GM21528 (cell line): ENCODE results near the gene GLIS2.

Source experiments
- ATAC-seq: cut with Tn5 transposase; IDR thresholded peaks from one replicate; pipeline ENCODE4 v1.9.1; 2021; ENCODE audit warnings: mild to moderate bottlenecking, moderate library complexity; ENCODE audit not compliant: unreplicated experiment, low FRiP score

The GLIS2 gene

GRCh38 chr16:4350365-4350786 is 34.5 kb downstream of the GLIS2 start:
- ATAC-seq = peak; percentile 6

GRCh38 chr16:4350787-4351659 is 35.2 kb downstream of the GLIS2 start, which contains the start of gene PAM16:
TSS of gene PAM16 (minus strand) at chr16:4351321. CDS start at chr16:4351234, 87 bp downstream.
- peak; percentile 77 for ATAC-seq

GRCh38 chr16:4351880-4352279 is 36.0 kb downstream of the GLIS2 start:
- ATAC-seq = no peak

- no peak for ATAC-seq
Measured at GRCh38 chr16:4352843-4353242, 37.0 kb downstream of the GLIS2 start.

- no peak for ATAC-seq
Measured at GRCh38 chr16:4353675-4354074, 37.8 kb downstream of the GLIS2 start.

- ATAC-seq = no peak
Measured at GRCh38 chr16:4354512-4355409, 38.9 kb downstream of the GLIS2 start.

GRCh38 chr16:4356820-4357219 is 41.0 kb downstream of the GLIS2 start:
- ATAC-seq = no peak

- ATAC-seq = no peak
Measured at GRCh38 chr16:4358236-4358635, 42.4 kb downstream of the GLIS2 start.

GRCh38 chr16:4358831-4359561 is 43.1 kb downstream of the GLIS2 start:
- ATAC-seq = no peak

GRCh38 chr16:4359914-4360313 is 44.0 kb downstream of the GLIS2 start:
- no peak for ATAC-seq

- no peak for ATAC-seq
Measured at GRCh38 chr16:4360538-4361021, 44.7 kb downstream of the GLIS2 start.

GRCh38 chr16:4361033-4361943 is 45.4 kb downstream of the GLIS2 start:
- ATAC-seq = no peak

- no peak for ATAC-seq
Measured at GRCh38 chr16:4361944-4362311, 46.1 kb downstream of the GLIS2 start.

GRCh38 chr16:4362476-4363135 is 46.7 kb downstream of the GLIS2 start:
- ATAC-seq = no peak

GRCh38 chr16:4364196-4365013 is 48.5 kb downstream of the GLIS2 start:
- ATAC-seq = no peak

GRCh38 chr16:4365014-4365406 is 49.1 kb downstream of the GLIS2 start:
- ATAC-seq = no peak

GRCh38 chr16:4365615-4366014 is 49.7 kb downstream of the GLIS2 start:
- no peak for ATAC-seq

GRCh38 chr16:4366016-4366415 is 50.1 kb downstream of the GLIS2 start:
- ATAC-seq = no peak
